Astrocyte (in vitro differentiated cells and primary cell): Measurements from ENCODE around the gene CHFR. TPM values are rescaled to one million over a fixed set of nuclear protein-coding genes. Genes with fewer than 3 reads are reported as not detected.

ENCODE experiments used
- DNase-seq: peaks from one replicate; pipeline ENCODE4 v3.0.0-alpha.2; 2010; ENCODE audit warnings: low read depth
- FAIRE-seq: peaks from 2 replicates; lab custom pipeline; 2011; peaks lifted over from hg19 to GRCh38; lab: Jason Lieb, UNC
- H2AFZ ChIP-seq: 2 replicates; pipeline ENCODE4 v1.6.0; 2012; ENCODE audit warnings: low read depth, low read length, inconsistent platforms
- H3K27ac ChIP-seq: 2 replicates; pipeline ENCODE4 v1.5.1; 2011; ENCODE audit warnings: low read depth, low read length, inconsistent platforms
- H3K27me3 ChIP-seq: 2 replicates; pipeline ENCODE4 v1.6.0; 2011; ENCODE audit warnings: low read length, inconsistent platforms; ENCODE audit not compliant: insufficient read depth
- H3K36me3 ChIP-seq: 2 replicates; pipeline ENCODE4 v1.5.1; 2011; ENCODE audit warnings: low read length, inconsistent platforms; ENCODE audit not compliant: insufficient read depth
- H3K4me1 ChIP-seq: 2 replicates; pipeline ENCODE4 v1.5.1; 2011; ENCODE audit warnings: low read length, inconsistent platforms; ENCODE audit not compliant: insufficient read depth
- H3K4me2 ChIP-seq: 2 replicates; pipeline ENCODE4 v1.6.0; 2012; ENCODE audit warnings: low read length, inconsistent platforms
- H3K4me3 ChIP-seq: 2 replicates; pipeline ENCODE4 v1.5.1; 2011; ENCODE audit warnings: low read depth, mild to moderate bottlenecking, low read length, inconsistent platforms; ENCODE audit not compliant: insufficient read depth
- H3K79me2 ChIP-seq: 2 replicates; pipeline ENCODE4 v1.6.0; 2012; ENCODE audit warnings: mild to moderate bottlenecking, low read length, inconsistent platforms; ENCODE audit not compliant: insufficient read depth
- H3K9ac ChIP-seq: 2 replicates; pipeline ENCODE4 v1.6.0; 2012; ENCODE audit warnings: mild to moderate bottlenecking, low read length, inconsistent platforms
- H3K9me3 ChIP-seq: 2 replicates; pipeline ENCODE4 v1.5.1; 2012; ENCODE audit warnings: low read depth, mild to moderate bottlenecking, low read length, inconsistent platforms; ENCODE audit not compliant: insufficient read depth
- H4K20me1 ChIP-seq: 2 replicates; pipeline ENCODE4 v1.6.0; 2012; ENCODE audit warnings: low read length, inconsistent platforms; ENCODE audit not compliant: insufficient read depth
- H3K27ac Mint-ChIP-seq: one replicate; pipeline ENCODE4 v1.8.0; 2021; ENCODE audit warnings: mild to moderate bottlenecking, mixed read lengths; ENCODE audit not compliant: unreplicated experiment
- H3K27me3 Mint-ChIP-seq: one replicate; pipeline ENCODE4 v1.8.0; 2021; ENCODE audit warnings: low read depth, mixed read lengths; ENCODE audit not compliant: unreplicated experiment
- H3K36me3 Mint-ChIP-seq: one replicate; pipeline ENCODE4 v1.8.0; 2021; ENCODE audit warnings: low read depth, mixed read lengths; ENCODE audit not compliant: unreplicated experiment
- H3K4me1 Mint-ChIP-seq: one replicate; pipeline ENCODE4 v1.8.0; 2021; ENCODE audit warnings: low read depth, mixed read lengths; ENCODE audit not compliant: unreplicated experiment
- H3K4me3 Mint-ChIP-seq: one replicate; pipeline ENCODE4 v1.8.0; 2021; ENCODE audit warnings: mild to moderate bottlenecking, moderate library complexity, mixed read lengths; ENCODE audit not compliant: unreplicated experiment
- H3K9me3 Mint-ChIP-seq: one replicate; pipeline ENCODE4 v1.8.0; 2021; ENCODE audit warnings: mild to moderate bottlenecking, mixed read lengths; ENCODE audit not compliant: unreplicated experiment
- CTCF ChIP-seq: IDR thresholded peaks from 2 replicates; pipeline ENCODE4 v1.5.1; 2011; ENCODE audit warnings: low read depth, mild to moderate bottlenecking, inconsistent platforms, low read length, moderate library complexity; ENCODE audit not compliant: insufficient read depth
- EZH2 ChIP-seq: IDR thresholded peaks from 2 replicates; pipeline ENCODE4 v1.6.1; 2012; ENCODE audit warnings: mild to moderate bottlenecking, low read length, inconsistent platforms; ENCODE audit not compliant: insufficient read depth
- total RNA-seq: library from RNA; stranded (reverse); gene quantifications from 2 replicates; pipeline ENCODE4 v1.2.1, GENCODE V29; 2021

The CHFR gene
- total RNA-seq, 1 donor from 2014 or later = 66.6 TPM

DNA sequence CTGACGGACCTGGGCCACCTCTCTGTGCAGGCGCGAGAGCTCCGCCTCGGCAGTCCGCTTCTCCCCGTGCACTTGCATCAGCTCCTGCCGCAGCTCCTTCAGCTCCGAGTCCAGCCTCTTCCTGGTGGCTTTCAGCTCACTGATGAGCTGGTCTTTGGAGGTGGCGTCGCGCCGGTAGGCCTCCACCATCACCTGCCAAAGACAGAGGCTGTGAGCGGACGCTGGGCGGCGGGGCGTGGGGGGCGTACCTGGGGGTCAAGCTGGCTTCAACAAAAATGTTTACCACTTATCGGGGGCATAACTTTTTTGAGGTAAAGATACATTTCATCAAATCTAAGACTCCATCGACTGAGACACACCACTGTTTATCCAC lies 98.3 kb downstream of the CHFR start:
- no peaks in the 10 kb centered on the region for H3K27me3 ChIP-seq
- H2AFZ ChIP-seq = no peak overlapping the region
- no peaks in the 10 kb centered on the region for H3K9me3 Mint-ChIP-seq
- H3K79me2 ChIP-seq = peaks cover 46% of the 10 kb centered on the region
- no peaks in the 10 kb centered on the region for H3K4me1 ChIP-seq
- H4K20me1 ChIP-seq = peaks cover 79% of the 10 kb centered on the region
- no peaks in the 10 kb centered on the region for H3K9me3 ChIP-seq
- H3K27ac ChIP-seq = no peak overlapping the region
- H3K4me3 ChIP-seq = no peak overlapping the region
- H3K4me2 ChIP-seq = no peak overlapping the region
- TF ChIP-seq CTCF = no peak
- TF ChIP-seq EZH2 = no peak
- no peaks in the 10 kb centered on the region for H3K27me3 Mint-ChIP-seq
- no peak for FAIRE-seq
- H3K4me1 Mint-ChIP-seq = peaks cover 16% of the 10 kb centered on the region
- DNase-seq = no peak
- H3K36me3 Mint-ChIP-seq = peaks cover 40% of the 10 kb centered on the region
- peaks cover 38% of the 10 kb centered on the region for H3K36me3 ChIP-seq
- no peak overlapping the region for H3K27ac Mint-ChIP-seq
- no peak overlapping the region for H3K4me3 Mint-ChIP-seq
- H3K9ac ChIP-seq = no peak overlapping the region

GRCh38 chr12:132788375-132789098 lies 98.9 kb downstream of the CHFR start:
- no peak overlapping the region for H3K4me2 ChIP-seq
- FAIRE-seq = no peak
- peaks cover 36% of the 10 kb centered on the region for H3K36me3 ChIP-seq
- no peaks in the 10 kb centered on the region for H3K9me3 ChIP-seq
- H3K27ac Mint-ChIP-seq = peak overlapping the region; percentile 63
- H3K4me3 ChIP-seq = no peak overlapping the region
- no peaks in the 10 kb centered on the region for H3K27me3 Mint-ChIP-seq
- no peak overlapping the region for H2AFZ ChIP-seq
- no peak overlapping the region for H3K4me3 Mint-ChIP-seq
- no peaks in the 10 kb centered on the region for H3K4me1 ChIP-seq
- H3K4me1 Mint-ChIP-seq = peaks cover 16% of the 10 kb centered on the region
- no peak overlapping the region for H3K9ac ChIP-seq
- peaks cover 79% of the 10 kb centered on the region for H4K20me1 ChIP-seq
- TF ChIP-seq EZH2 = no peak
- no peak for TF ChIP-seq CTCF
- H3K27ac ChIP-seq = no peak overlapping the region
- no peak for DNase-seq
- H3K27me3 ChIP-seq = no peaks in the 10 kb centered on the region
- no peaks in the 10 kb centered on the region for H3K9me3 Mint-ChIP-seq
- peaks cover 41% of the 10 kb centered on the region for H3K79me2 ChIP-seq
- peaks cover 42% of the 10 kb centered on the region for H3K36me3 Mint-ChIP-seq

- no peak for DNase-seq
- peaks cover 46% of the 10 kb centered on the region for H3K36me3 Mint-ChIP-seq
- peak overlapping the region; percentile 63 for H3K27ac Mint-ChIP-seq
- H3K4me3 Mint-ChIP-seq = no peak overlapping the region
- H3K4me2 ChIP-seq = no peak overlapping the region
- H3K9me3 ChIP-seq = no peaks in the 10 kb centered on the region
- H2AFZ ChIP-seq = no peak overlapping the region
- H3K4me1 Mint-ChIP-seq = peaks cover 16% of the 10 kb centered on the region
- H4K20me1 ChIP-seq = peaks cover 85% of the 10 kb centered on the region
- no peaks in the 10 kb centered on the region for H3K4me1 ChIP-seq
- H3K9ac ChIP-seq = no peak overlapping the region
- H3K27me3 ChIP-seq = no peaks in the 10 kb centered on the region
- no peaks in the 10 kb centered on the region for H3K9me3 Mint-ChIP-seq
- H3K79me2 ChIP-seq = peaks cover 40% of the 10 kb centered on the region
- no peak for FAIRE-seq
- H3K36me3 ChIP-seq = peaks cover 40% of the 10 kb centered on the region
- no peaks in the 10 kb centered on the region for H3K27me3 Mint-ChIP-seq
- no peak overlapping the region for H3K27ac ChIP-seq
- TF ChIP-seq EZH2 = no peak
- TF ChIP-seq CTCF = no peak
- no peak overlapping the region for H3K4me3 ChIP-seq
Observed at GRCh38 chr12:132787877-132788276, 99.5 kb downstream of the CHFR start.
